ENCODE results near the gene IL15.

The IL15 gene

DNA sequence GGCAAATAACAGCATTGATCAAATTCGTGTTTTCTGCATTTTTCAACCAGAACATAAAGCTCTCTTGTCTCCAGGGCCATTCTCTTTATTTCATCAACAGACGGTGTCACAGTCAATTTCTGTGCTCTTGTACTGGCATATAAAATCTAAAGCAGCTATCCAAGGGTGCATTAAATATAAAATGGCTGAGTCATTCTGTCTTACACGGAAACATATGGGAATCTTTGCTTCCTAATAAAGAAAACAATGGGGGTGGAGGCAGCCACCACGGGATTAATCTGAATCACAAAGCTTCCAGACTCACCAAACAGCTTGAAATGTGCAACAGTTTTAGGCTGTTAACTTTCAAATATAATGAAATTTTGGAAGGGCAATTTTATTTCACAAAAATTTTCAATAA lies 132.6 kb downstream of the IL15 start:
- TF ChIP-seq EZH2phosphoT487 (IDR thresholded peaks at IDR 0.05; ENCODE audit: borderline replicate concordance, low read length), result no peak
- TF ChIP-seq, protein P1, sequence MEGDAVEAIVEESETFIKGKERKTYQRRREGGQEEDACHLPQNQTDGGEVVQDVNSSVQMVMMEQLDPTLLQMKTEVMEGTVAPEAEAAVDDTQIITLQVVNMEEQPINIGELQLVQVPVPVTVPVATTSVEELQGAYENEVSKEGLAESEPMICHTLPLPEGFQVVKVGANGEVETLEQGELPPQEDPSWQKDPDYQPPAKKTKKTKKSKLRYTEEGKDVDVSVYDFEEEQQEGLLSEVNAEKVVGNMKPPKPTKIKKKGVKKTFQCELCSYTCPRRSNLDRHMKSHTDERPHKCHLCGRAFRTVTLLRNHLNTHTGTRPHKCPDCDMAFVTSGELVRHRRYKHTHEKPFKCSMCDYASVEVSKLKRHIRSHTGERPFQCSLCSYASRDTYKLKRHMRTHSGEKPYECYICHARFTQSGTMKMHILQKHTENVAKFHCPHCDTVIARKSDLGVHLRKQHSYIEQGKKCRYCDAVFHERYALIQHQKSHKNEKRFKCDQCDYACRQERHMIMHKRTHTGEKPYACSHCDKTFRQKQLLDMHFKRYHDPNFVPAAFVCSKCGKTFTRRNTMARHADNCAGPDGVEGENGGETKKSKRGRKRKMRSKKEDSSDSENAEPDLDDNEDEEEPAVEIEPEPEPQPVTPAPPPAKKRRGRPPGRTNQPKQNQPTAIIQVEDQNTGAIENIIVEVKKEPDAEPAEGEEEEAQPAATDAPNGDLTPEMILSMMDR (IDR thresholded peaks at IDR 0.05; ENCODE audit: low read depth, low read length, poor library complexity, severe bottlenecking), result no peak
- H3K4me2 ChIP-seq (ENCODE audit: low read length), result no peak overlapping the region

DNA sequence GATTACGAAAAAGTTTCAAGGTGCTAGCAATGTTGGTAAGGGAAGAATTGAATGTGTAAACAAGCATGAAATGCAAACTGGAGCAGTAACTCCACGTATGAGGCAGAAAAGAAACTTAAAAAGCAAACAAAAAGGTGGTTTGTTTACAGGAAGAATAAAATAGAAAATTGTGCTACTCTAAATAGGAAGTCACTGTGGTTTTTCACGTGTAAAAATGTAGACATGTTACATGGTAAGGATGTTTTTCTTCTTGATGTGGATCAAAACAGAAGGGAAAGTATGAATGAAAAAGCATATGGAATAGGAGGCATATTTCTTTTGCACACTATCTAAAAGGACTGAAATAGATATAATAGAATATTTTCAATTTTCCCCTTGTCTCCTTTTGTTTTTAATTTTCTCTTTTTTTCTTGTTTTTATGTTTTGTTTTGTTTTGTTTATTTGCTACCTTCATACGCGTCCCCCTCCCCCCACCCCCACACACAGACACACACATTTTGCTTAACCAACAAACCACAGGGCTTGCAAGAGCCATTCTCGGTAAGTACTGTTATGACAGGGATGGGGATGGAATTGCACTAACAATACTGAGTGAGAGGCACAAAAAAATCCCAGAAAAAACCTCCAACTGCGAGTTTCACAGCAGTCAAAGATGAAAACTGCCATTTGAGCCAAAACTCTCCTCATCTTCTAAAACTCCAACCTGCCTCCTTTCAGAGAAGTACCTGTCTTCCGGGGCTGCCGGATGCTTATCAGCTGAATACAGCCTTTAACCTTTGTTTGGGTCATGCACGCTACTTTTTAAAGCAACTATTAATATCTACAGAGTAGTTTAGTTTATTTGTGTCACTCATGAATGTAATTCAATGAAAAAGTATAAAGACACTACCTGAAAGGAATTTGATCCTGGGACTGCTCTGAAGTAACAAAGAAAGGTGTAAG lies 135.8 kb downstream of the IL15 start:
- no peak overlapping the region for H3K4me2 ChIP-seq (ENCODE audit: low read length)
- H4K20me1 ChIP-seq (ENCODE audit: control insufficient read depth, insufficient read depth, low read depth, low read length), result no peaks in the 10 kb centered on the region
- no peaks in the 10 kb centered on the region for H3K79me2 ChIP-seq (ENCODE audit: control insufficient read depth, low read length)
- no peaks in the 10 kb centered on the region for H3K36me3 ChIP-seq (ENCODE audit: control insufficient read depth, low read length)
- no peak overlapping the region for H3K4me3 ChIP-seq (ENCODE audit: low read length)
- H3K27me3 ChIP-seq (ENCODE audit: control insufficient read depth, low read length), result no peaks in the 10 kb centered on the region
- no peaks in the 10 kb centered on the region for H3K9me3 ChIP-seq (ENCODE audit: control insufficient read depth, insufficient read depth, low read length)
- no peak overlapping the region for H3K27ac ChIP-seq (ENCODE audit: low read depth, low read length)
- no peaks in the 10 kb centered on the region for H3K4me1 ChIP-seq (ENCODE audit: control insufficient read depth, low read length)
- no peak for TF ChIP-seq EZH2phosphoT487 (IDR thresholded peaks at IDR 0.05; ENCODE audit: borderline replicate concordance, low read length)
- TF ChIP-seq, protein P1 (IDR thresholded peaks at IDR 0.05; ENCODE audit: low read depth, low read length, poor library complexity, severe bottlenecking), result no peak
- H3K9me2 ChIP-seq (replicated peaks; ENCODE audit: control insufficient read depth, low read length), result no peaks in the 10 kb centered on the region
- no peaks in the 10 kb centered on the region for H3F3A ChIP-seq (ENCODE audit: control insufficient read depth, insufficient read depth)

More for the DNA sequence above, 132.6 kb downstream of the IL15 start:
- Histone ChIP-seq H3F3A (ENCODE audit: control insufficient read depth, insufficient read depth) (no peaks in the 10 kb centered on the region), H3K27ac (ENCODE audit: low read depth, low read length) (no peak overlapping the region), H3K4me1 (ENCODE audit: control insufficient read depth, low read length) (no peaks in the 10 kb centered on the region), H3K36me3 (ENCODE audit: control insufficient read depth, low read length) (no peaks in the 10 kb centered on the region), H3K27me3 (ENCODE audit: control insufficient read depth, low read length) (no peaks in the 10 kb centered on the region), H3K9me3 (ENCODE audit: control insufficient read depth, insufficient read depth, low read length) (no peaks in the 10 kb centered on the region), H3K79me2 (ENCODE audit: control insufficient read depth, low read length) (no peaks in the 10 kb centered on the region), H4K20me1 (ENCODE audit: control insufficient read depth, insufficient read depth, low read depth, low read length) (no peaks in the 10 kb centered on the region), H3K4me3 (ENCODE audit: low read length) (no peak overlapping the region), H3K9me2 (replicated peaks; ENCODE audit: control insufficient read depth, low read length) (no peaks in the 10 kb centered on the region)

DNA sequence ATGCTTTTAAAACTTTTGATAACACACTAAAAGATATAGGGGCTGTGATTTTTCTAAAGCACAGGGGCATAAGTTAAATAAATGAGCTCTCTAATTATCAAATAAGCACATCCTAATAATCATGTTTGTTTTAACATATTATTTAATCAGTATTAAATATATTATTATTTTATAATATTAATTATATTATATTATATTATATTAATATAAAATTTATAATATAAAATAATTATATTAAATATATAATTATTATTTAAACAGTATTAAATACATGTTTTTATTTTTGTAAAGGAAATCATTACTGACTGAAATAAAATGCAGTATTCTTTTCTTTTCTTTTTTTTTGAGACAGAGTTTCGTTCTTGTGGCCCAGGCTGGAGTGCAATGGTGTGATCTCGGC lies 136.5 kb downstream of the IL15 start:
- Histone ChIP-seq H3K79me2 (ENCODE audit: control insufficient read depth, low read length) (no peaks in the 10 kb centered on the region), H3K27ac (ENCODE audit: low read depth, low read length) (no peak overlapping the region), H3K36me3 (ENCODE audit: control insufficient read depth, low read length) (no peaks in the 10 kb centered on the region), H3K9me3 (ENCODE audit: control insufficient read depth, insufficient read depth, low read length) (no peaks in the 10 kb centered on the region), H3K4me1 (ENCODE audit: control insufficient read depth, low read length) (no peaks in the 10 kb centered on the region), H3F3A (ENCODE audit: control insufficient read depth, insufficient read depth) (no peaks in the 10 kb centered on the region), H3K4me3 (ENCODE audit: low read length) (no peak overlapping the region), H3K27me3 (ENCODE audit: control insufficient read depth, low read length) (no peaks in the 10 kb centered on the region), H3K9me2 (replicated peaks; ENCODE audit: control insufficient read depth, low read length) (no peaks in the 10 kb centered on the region), H3K4me2 (ENCODE audit: low read length) (no peak overlapping the region), H4K20me1 (ENCODE audit: control insufficient read depth, insufficient read depth, low read depth, low read length) (no peaks in the 10 kb centered on the region)
- TF ChIP-seq, protein P1 (IDR thresholded peaks at IDR 0.05; ENCODE audit: low read depth, low read length, poor library complexity, severe bottlenecking), result no peak
- no peak for TF ChIP-seq EZH2phosphoT487 (IDR thresholded peaks at IDR 0.05; ENCODE audit: borderline replicate concordance, low read length)

Measured in DOHH2 (cell line).